ENCODE data around the gene KLK4.

Gene KLK4

GRCh38 chr19:50882188-50882587, 29.0 kb downstream of the KLK4 start:
- Histone ChIP-seq H3K9me3 (ENCODE audit: control insufficient read depth in 1 of 2, low read length in 2 of 2) (no peaks in the 10 kb centered on the region), H3K27me3 (ENCODE audit: control insufficient read depth in 1 of 2, insufficient read depth in 2 of 2, low read length in 2 of 2) (peaks cover 4% of the 10 kb centered on the region in 2 donors), H3K4me1 (ENCODE audit: control insufficient read depth in 1 of 2, insufficient read depth in 2 of 2, low read length in 2 of 2) (no peaks in the 10 kb centered on the region), H3K4me3 (ENCODE audit: low read depth in 1 of 2, low read length in 2 of 2) (no peak overlapping the region), H3K27ac (ENCODE audit: low read depth, low read length) (no peak overlapping the region), H3K9ac (ENCODE audit: low read depth in 1 of 2, low read length in 2 of 2) (no peak overlapping the region), H3K36me3 (ENCODE audit: control insufficient read depth in 1 of 2, insufficient read depth in 2 of 2, low read length in 2 of 2) (no peaks in the 10 kb centered on the region)

DNA sequence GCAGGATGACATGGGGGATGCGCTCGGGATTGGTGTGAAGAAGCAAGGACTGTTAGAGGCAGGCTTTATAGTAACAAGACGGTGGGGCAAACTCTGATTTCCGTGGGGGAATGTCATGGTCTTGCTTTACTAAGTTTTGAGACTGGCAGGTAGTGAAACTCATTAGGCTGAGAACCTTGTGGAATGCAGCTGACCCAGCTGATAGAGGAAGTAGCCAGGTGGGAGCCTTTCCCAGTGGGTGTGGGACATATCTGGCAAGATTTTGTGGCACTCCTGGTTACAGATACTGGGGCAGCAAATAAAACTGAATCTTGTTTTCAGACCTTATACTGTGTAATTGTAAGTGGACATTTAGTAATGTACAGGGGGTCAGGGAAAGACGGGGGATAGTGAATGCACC, 31.0 kb downstream of the KLK4 start:
- no peaks in the 10 kb centered on the region for H3K36me3 ChIP-seq (ENCODE audit: control insufficient read depth in 1 of 2, insufficient read depth in 2 of 2, low read length in 2 of 2)
- H3K9ac ChIP-seq (ENCODE audit: low read depth in 1 of 2, low read length in 2 of 2): no peak overlapping the region
- H3K4me3 ChIP-seq (ENCODE audit: low read depth in 1 of 2, low read length in 2 of 2): no peak overlapping the region
- H3K27me3 ChIP-seq (ENCODE audit: control insufficient read depth in 1 of 2, insufficient read depth in 2 of 2, low read length in 2 of 2): peaks cover 4 to 6% of the 10 kb centered on the region in 2 donors
- no peak overlapping the region for H3K27ac ChIP-seq (ENCODE audit: low read depth, low read length)
- no peaks in the 10 kb centered on the region for H3K4me1 ChIP-seq (ENCODE audit: control insufficient read depth in 1 of 2, insufficient read depth in 2 of 2, low read length in 2 of 2)
- H3K9me3 ChIP-seq (ENCODE audit: control insufficient read depth in 1 of 2, low read length in 2 of 2): no peaks in the 10 kb centered on the region

DNA sequence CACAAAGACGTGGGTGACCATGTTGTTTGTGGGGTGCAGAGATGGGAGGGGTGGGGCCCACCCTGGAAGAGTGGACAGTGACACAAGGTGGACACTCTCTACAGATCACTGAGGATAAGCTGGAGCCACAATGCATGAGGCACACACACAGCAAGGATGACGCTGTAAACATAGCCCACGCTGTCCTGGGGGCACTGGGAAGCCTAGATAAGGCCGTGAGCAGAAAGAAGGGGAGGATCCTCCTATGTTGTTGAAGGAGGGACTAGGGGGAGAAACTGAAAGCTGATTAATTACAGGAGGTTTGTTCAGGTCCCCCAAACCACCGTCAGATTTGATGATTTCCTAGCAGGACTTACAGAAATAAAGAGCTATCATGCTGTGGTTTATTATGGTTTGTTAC, 32.3 kb downstream of the KLK4 start:
- Histone ChIP-seq H3K27me3 (ENCODE audit: control insufficient read depth in 1 of 2, insufficient read depth in 2 of 2, low read length in 2 of 2) (peaks cover 3 to 4% of the 10 kb centered on the region in 2 donors), H3K4me3 (ENCODE audit: low read depth in 1 of 2, low read length in 2 of 2) (no peak overlapping the region), H3K27ac (ENCODE audit: low read depth, low read length) (no peak overlapping the region), H3K9me3 (ENCODE audit: control insufficient read depth in 1 of 2, low read length in 2 of 2) (no peaks in the 10 kb centered on the region), H3K4me1 (ENCODE audit: control insufficient read depth in 1 of 2, insufficient read depth in 2 of 2, low read length in 2 of 2) (no peaks in the 10 kb centered on the region), H3K9ac (ENCODE audit: low read depth in 1 of 2, low read length in 2 of 2) (no peak overlapping the region), H3K36me3 (ENCODE audit: control insufficient read depth in 1 of 2, insufficient read depth in 2 of 2, low read length in 2 of 2) (no peaks in the 10 kb centered on the region)

DNA sequence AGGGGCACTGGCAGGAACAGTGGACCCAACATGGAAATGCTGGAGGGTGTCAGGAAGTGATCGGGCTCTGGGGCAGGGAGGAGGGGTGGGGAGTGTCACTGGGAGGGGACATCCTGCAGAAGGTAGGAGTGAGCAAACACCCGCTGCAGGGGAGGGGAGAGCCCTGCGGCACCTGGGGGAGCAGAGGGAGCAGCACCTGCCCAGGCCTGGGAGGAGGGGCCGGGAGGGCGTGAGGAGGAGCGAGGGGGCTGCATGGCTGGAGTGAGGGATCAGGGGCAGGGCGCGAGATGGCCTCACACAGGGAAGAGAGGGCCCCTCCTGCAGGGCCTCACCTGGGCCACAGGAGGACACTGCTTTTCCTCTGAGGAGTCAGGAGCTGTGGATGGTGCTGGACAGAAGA, 33.9 kb downstream of the KLK4 start:
- Histone ChIP-seq H3K27me3 (ENCODE audit: control insufficient read depth in 1 of 2, insufficient read depth in 2 of 2, low read length in 2 of 2) (peaks cover 3 to 4% of the 10 kb centered on the region in 2 donors), H3K4me3 (ENCODE audit: low read depth in 1 of 2, low read length in 2 of 2) (no peak overlapping the region), H3K36me3 (ENCODE audit: control insufficient read depth in 1 of 2, insufficient read depth in 2 of 2, low read length in 2 of 2) (no peaks in the 10 kb centered on the region), H3K27ac (ENCODE audit: low read depth, low read length) (no peak overlapping the region), H3K9me3 (ENCODE audit: control insufficient read depth in 1 of 2, low read length in 2 of 2) (no peaks in the 10 kb centered on the region), H3K4me1 (ENCODE audit: control insufficient read depth in 1 of 2, insufficient read depth in 2 of 2, low read length in 2 of 2) (no peaks in the 10 kb centered on the region), H3K9ac (ENCODE audit: low read depth in 1 of 2, low read length in 2 of 2) (no peak overlapping the region)

DNA sequence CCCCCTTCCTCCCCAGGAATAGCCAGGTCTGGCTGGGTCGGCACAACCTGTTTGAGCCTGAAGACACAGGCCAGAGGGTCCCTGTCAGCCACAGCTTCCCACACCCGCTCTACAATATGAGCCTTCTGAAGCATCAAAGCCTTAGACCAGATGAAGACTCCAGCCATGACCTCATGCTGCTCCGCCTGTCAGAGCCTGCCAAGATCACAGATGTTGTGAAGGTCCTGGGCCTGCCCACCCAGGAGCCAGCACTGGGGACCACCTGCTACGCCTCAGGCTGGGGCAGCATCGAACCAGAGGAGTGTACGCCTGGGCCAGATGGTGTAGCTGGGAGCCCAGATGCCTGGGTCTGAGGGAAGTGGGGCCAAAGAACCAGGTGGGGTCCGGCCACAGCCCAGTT, 34.7 kb downstream of the KLK4 start:
- Histone ChIP-seq H3K9ac (ENCODE audit: low read depth in 1 of 2, low read length in 2 of 2) (no peak overlapping the region), H3K27me3 (ENCODE audit: control insufficient read depth in 1 of 2, insufficient read depth in 2 of 2, low read length in 2 of 2) (peaks cover 3 to 4% of the 10 kb centered on the region in 2 donors), H3K4me1 (ENCODE audit: control insufficient read depth in 1 of 2, insufficient read depth in 2 of 2, low read length in 2 of 2) (no peaks in the 10 kb centered on the region), H3K27ac (ENCODE audit: low read depth, low read length) (no peak overlapping the region), H3K36me3 (ENCODE audit: control insufficient read depth in 1 of 2, insufficient read depth in 2 of 2, low read length in 2 of 2) (no peaks in the 10 kb centered on the region), H3K4me3 (ENCODE audit: low read depth in 1 of 2, low read length in 2 of 2) (no peak overlapping the region), H3K9me3 (ENCODE audit: control insufficient read depth in 1 of 2, low read length in 2 of 2) (no peaks in the 10 kb centered on the region)

DNA sequence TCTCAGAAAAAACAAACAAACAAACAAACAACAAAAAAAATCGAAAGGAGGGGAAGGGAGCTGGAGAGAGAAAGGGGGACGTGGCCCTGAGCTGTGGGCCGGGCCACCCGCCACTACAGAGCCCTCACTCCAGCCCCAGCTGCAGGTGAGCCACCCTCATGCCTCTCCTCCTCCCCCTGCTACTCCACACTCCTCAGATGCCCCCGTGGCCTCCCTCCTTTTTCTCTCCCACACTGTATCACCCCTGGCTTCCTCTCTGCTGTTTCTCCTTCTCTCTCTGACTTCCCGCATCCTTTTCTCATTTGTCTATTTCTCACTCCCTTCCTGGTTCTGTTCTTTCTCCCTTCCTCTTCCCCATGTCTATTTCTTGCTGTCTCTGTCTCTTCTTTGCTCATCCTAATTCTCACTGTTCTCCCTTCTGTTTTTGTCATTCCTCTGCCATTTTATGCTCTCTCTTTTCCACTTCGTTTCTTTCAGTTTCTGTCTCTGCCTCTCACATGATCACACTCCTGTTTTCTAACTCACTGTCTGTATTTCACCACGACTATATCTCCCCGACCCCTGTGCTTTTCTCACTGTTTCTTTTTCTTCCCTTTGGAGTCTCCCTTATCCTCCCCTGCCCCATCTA, 35.3 kb downstream of the KLK4 start:
- Histone ChIP-seq H3K27me3 (ENCODE audit: control insufficient read depth in 1 of 2, insufficient read depth in 2 of 2, low read length in 2 of 2) (peaks cover 3 to 4% of the 10 kb centered on the region in 2 donors), H3K4me1 (ENCODE audit: control insufficient read depth in 1 of 2, insufficient read depth in 2 of 2, low read length in 2 of 2) (no peaks in the 10 kb centered on the region), H3K36me3 (ENCODE audit: control insufficient read depth in 1 of 2, insufficient read depth in 2 of 2, low read length in 2 of 2) (no peaks in the 10 kb centered on the region), H3K9me3 (ENCODE audit: control insufficient read depth in 1 of 2, low read length in 2 of 2) (no peaks in the 10 kb centered on the region), H3K27ac (ENCODE audit: low read depth, low read length) (no peak overlapping the region), H3K9ac (ENCODE audit: low read depth in 1 of 2, low read length in 2 of 2) (no peak overlapping the region), H3K4me3 (ENCODE audit: low read depth in 1 of 2, low read length in 2 of 2) (no peak overlapping the region)

GRCh38 chr19:50874211-50874610, 37.0 kb downstream of the KLK4 start:
- Histone ChIP-seq H3K4me3 (ENCODE audit: low read depth in 1 of 2, low read length in 2 of 2) (no peak overlapping the region), H3K36me3 (ENCODE audit: control insufficient read depth in 1 of 2, insufficient read depth in 2 of 2, low read length in 2 of 2) (no peaks in the 10 kb centered on the region), H3K27me3 (ENCODE audit: control insufficient read depth in 1 of 2, insufficient read depth in 2 of 2, low read length in 2 of 2) (peaks cover 0 to 9% of the 10 kb centered on the region in 2 donors), H3K27ac (ENCODE audit: low read depth, low read length) (no peak overlapping the region), H3K9me3 (ENCODE audit: control insufficient read depth in 1 of 2, low read length in 2 of 2) (no peaks in the 10 kb centered on the region), H3K9ac (ENCODE audit: low read depth in 1 of 2, low read length in 2 of 2) (no peak overlapping the region), H3K4me1 (ENCODE audit: control insufficient read depth in 1 of 2, insufficient read depth in 2 of 2, low read length in 2 of 2) (no peaks in the 10 kb centered on the region)

DNA sequence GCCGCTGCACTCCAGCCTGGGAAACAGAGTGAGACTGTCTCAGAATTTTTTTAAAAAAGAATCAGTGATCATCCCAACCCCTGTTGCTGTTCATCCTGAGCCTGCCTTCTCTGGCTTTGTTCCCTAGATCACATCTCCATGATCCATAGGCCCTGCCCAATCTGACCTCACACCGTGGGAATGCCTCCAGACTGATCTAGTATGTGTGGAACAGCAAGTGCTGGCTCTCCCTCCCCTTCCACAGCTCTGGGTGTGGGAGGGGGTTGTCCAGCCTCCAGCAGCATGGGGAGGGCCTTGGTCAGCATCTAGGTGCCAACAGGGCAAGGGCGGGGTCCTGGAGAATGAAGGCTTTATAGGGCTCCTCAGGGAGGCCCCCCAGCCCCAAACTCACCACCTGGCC, 38.1 kb downstream of the KLK4 start, which contains the start of gene KLK2:
KLK2 (plus strand) TSS at position 384 of the 400 bp plus-strand sequence. CDS start 35 bp downstream, outside the sequence.
- Histone ChIP-seq H3K4me1 (ENCODE audit: control insufficient read depth in 1 of 2, insufficient read depth in 2 of 2, low read length in 2 of 2) (no peaks in the 10 kb centered on the region), H3K9ac (ENCODE audit: low read depth in 1 of 2, low read length in 2 of 2) (no peak within 1 kb of the TSS), H3K27ac (ENCODE audit: low read depth, low read length) (no peak within 1 kb of the TSS), H3K4me3 (ENCODE audit: low read depth in 1 of 2, low read length in 2 of 2) (no peak within 1 kb of the TSS), H3K9me3 (ENCODE audit: control insufficient read depth in 1 of 2, low read length in 2 of 2) (no peaks in the 10 kb centered on the region), H3K27me3 (ENCODE audit: control insufficient read depth in 1 of 2, insufficient read depth in 2 of 2, low read length in 2 of 2) (peaks cover 0 to 9% of the 10 kb centered on the region in 2 donors), H3K36me3 (ENCODE audit: control insufficient read depth in 1 of 2, insufficient read depth in 2 of 2, low read length in 2 of 2) (no peaks in the 10 kb centered on the region)

- Histone ChIP-seq H3K27ac (ENCODE audit: low read depth, low read length) (no peak overlapping the region), H3K9me3 (ENCODE audit: control insufficient read depth in 1 of 2, low read length in 2 of 2) (no peaks in the 10 kb centered on the region), H3K4me3 (ENCODE audit: low read depth in 1 of 2, low read length in 2 of 2) (no peak overlapping the region), H3K4me1 (ENCODE audit: control insufficient read depth in 1 of 2, insufficient read depth in 2 of 2, low read length in 2 of 2) (no peaks in the 10 kb centered on the region), H3K27me3 (ENCODE audit: control insufficient read depth in 1 of 2, insufficient read depth in 2 of 2, low read length in 2 of 2) (peaks cover 0 to 6% of the 10 kb centered on the region in 2 donors), H3K9ac (ENCODE audit: low read depth in 1 of 2, low read length in 2 of 2) (no peak overlapping the region), H3K36me3 (ENCODE audit: control insufficient read depth in 1 of 2, insufficient read depth in 2 of 2, low read length in 2 of 2) (no peaks in the 10 kb centered on the region)
Measured at GRCh38 chr19:50870417-50871089, 40.6 kb downstream of the KLK4 start.

DNA sequence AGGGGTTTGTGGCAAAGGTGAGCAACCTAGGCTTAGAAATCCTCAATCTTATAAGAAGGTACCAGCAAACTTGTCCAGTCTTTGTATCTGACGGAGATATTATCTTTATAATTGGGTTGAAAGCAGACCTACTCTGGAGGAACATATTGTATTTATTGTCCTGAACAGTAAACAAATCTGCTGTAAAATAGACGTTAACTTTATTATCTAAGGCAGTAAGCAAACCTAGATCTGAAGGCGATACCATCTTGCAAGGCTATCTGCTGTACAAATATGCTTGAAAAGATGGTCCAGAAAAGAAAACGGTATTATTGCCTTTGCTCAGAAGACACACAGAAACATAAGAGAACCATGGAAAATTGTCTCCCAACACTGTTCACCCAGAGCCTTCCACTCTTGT, 41.7 kb downstream of the KLK4 start:
- Histone ChIP-seq H3K27me3 (ENCODE audit: control insufficient read depth in 1 of 2, insufficient read depth in 2 of 2, low read length in 2 of 2) (peaks cover 0 to 6% of the 10 kb centered on the region in 2 donors), H3K4me1 (ENCODE audit: control insufficient read depth in 1 of 2, insufficient read depth in 2 of 2, low read length in 2 of 2) (no peaks in the 10 kb centered on the region), H3K27ac (ENCODE audit: low read depth, low read length) (no peak overlapping the region), H3K4me3 (ENCODE audit: low read depth in 1 of 2, low read length in 2 of 2) (no peak overlapping the region), H3K36me3 (ENCODE audit: control insufficient read depth in 1 of 2, insufficient read depth in 2 of 2, low read length in 2 of 2) (no peaks in the 10 kb centered on the region), H3K9me3 (ENCODE audit: control insufficient read depth in 1 of 2, low read length in 2 of 2) (no peaks in the 10 kb centered on the region), H3K9ac (ENCODE audit: low read depth in 1 of 2, low read length in 2 of 2) (no peak overlapping the region)
